Tibial nerve (tissue), 3 donors: ENCODE measurements around the gene TMEM106B.

Experiments
- POLR2A ChIP-seq, 2 donors: fragments of 450-650 bp; IDR thresholded peaks; one replicate each; pipeline ENCODE4 v1.6.1; 2017; ENCODE audit warnings: antibody characterized with exemption in 2 of 2, mild to moderate bottlenecking in 2 of 2, moderate library complexity in 2 of 2
- TF ChIP-seq, protein P1 (sequence below), 5 experiments: fragments of 200-600 bp in 3 of 5; fragments of 450-650 bp in 2 of 5; sonication (generic) in 3 of 5; IDR thresholded peaks; one replicate each; pipeline ENCODE4 v1.5.1; 2016 to 2019; ENCODE audit warnings: antibody characterized with exemption in 5 of 5, mild to moderate bottlenecking in 3 of 5, moderate library complexity in 2 of 5

DNA sequence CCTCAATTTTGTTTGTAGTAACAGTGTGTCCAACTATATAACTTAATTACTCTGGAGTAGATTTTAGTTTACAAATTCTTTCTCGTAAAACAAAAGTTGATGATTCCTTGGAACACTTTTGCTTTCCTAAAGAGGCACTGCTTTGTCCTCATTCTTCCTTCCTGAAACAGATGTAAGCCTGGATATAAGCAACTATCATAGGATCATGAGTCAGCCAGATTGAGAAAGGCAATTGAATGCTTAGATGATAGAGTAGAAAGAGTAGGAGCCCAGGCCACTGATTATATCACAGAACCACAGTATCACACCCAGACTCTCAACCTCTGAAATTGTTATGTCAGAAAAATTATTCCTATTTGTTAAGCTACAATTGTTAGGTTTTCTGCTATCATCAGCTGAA lies 69.9 kb downstream of the TMEM106B start:
- TF ChIP-seq, protein P1, sequence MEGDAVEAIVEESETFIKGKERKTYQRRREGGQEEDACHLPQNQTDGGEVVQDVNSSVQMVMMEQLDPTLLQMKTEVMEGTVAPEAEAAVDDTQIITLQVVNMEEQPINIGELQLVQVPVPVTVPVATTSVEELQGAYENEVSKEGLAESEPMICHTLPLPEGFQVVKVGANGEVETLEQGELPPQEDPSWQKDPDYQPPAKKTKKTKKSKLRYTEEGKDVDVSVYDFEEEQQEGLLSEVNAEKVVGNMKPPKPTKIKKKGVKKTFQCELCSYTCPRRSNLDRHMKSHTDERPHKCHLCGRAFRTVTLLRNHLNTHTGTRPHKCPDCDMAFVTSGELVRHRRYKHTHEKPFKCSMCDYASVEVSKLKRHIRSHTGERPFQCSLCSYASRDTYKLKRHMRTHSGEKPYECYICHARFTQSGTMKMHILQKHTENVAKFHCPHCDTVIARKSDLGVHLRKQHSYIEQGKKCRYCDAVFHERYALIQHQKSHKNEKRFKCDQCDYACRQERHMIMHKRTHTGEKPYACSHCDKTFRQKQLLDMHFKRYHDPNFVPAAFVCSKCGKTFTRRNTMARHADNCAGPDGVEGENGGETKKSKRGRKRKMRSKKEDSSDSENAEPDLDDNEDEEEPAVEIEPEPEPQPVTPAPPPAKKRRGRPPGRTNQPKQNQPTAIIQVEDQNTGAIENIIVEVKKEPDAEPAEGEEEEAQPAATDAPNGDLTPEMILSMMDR (IDR thresholded peaks at IDR 0.05) = no peak
- no peak for TF ChIP-seq POLR2A (IDR thresholded peaks at IDR 0.05)
